ENCODE results near the gene LATS1.
"Not testable (repeated sequence)": the region's sequence is repeated elsewhere in the genome, so short reads cannot be mapped to it uniquely, and the experiment has no call there.

The LATS1 gene

GRCh38 chr6:149717588-149718458 lies at the start of gene LATS1:
LATS1 (minus strand) TSS chr6:149718101; CDS start chr6:149702126, 15,975 bp downstream.
- DNase-seq (ENCODE audit: low read depth in 3 of 3): peak; percentile 81 to 86 (median 84)

- no peak for DNase-seq (ENCODE audit: low read depth in 3 of 3)
Measured at GRCh38 chr6:149766156-149766769, 48.4 kb upstream of the LATS1 start.

- no peak for DNase-seq (ENCODE audit: low read depth in 3 of 3)
Measured at GRCh38 chr6:149763866-149764265, 46.0 kb upstream of the LATS1 start.

- no peak for DNase-seq (ENCODE audit: low read depth in 3 of 3)
Measured at GRCh38 chr6:149761438-149761837, 43.5 kb upstream of the LATS1 start.

GRCh38 chr6:149756261-149756636 lies 38.3 kb upstream of the LATS1 start:
- DNase-seq (ENCODE audit: low read depth in 3 of 3): no peak

GRCh38 chr6:149755300-149756260 lies 37.7 kb upstream of the LATS1 start:
- DNase-seq (ENCODE audit: low read depth in 3 of 3): no peak

- no peak for DNase-seq (ENCODE audit: low read depth in 3 of 3)
Measured at GRCh38 chr6:149754548-149754947, 36.6 kb upstream of the LATS1 start.

- not testable (repeated sequence) for DNase-seq (ENCODE audit: low read depth in 3 of 3)
Measured at GRCh38 chr6:149753374-149753637, 35.4 kb upstream of the LATS1 start.

- DNase-seq (ENCODE audit: low read depth in 3 of 3): no peak
Measured at GRCh38 chr6:149752600-149753373, 34.9 kb upstream of the LATS1 start.

GRCh38 chr6:149751920-149752319 lies 34.0 kb upstream of the LATS1 start:
- DNase-seq (ENCODE audit: low read depth in 3 of 3): not testable (repeated sequence)

GRCh38 chr6:149751239-149751638 lies 33.3 kb upstream of the LATS1 start:
- no peak for DNase-seq (ENCODE audit: low read depth in 3 of 3)

GRCh38 chr6:149750136-149750609 lies 32.3 kb upstream of the LATS1 start:
- DNase-seq (ENCODE audit: low read depth in 3 of 3): peak; percentile 14 to 18 (median 17)

- DNase-seq (ENCODE audit: low read depth in 3 of 3): peak; percentile 80 to 83 (median 80)
Measured at GRCh38 chr6:149749594-149750135, 31.8 kb upstream of the LATS1 start, which contains the start of gene PCMT1. PCMT1 (plus strand) TSS chr6:149749741; CDS start chr6:149749902, 161 bp downstream.

- not testable (repeated sequence) for DNase-seq (ENCODE audit: low read depth in 3 of 3)
Measured at GRCh38 chr6:149749082-149749593, 31.2 kb upstream of the LATS1 start.

GRCh38 chr6:149746147-149746946 lies 28.4 kb upstream of the LATS1 start, which contains the start of gene NUP43:
NUP43 (minus strand) TSS chr6:149746529; CDS start chr6:149746495, 34 bp downstream.
- DNase-seq (ENCODE audit: low read depth in 3 of 3): peak; percentile 81 to 85 (median 85)

GRCh38 chr6:149745252-149745651 lies 27.4 kb upstream of the LATS1 start:
- not testable (repeated sequence) for DNase-seq (ENCODE audit: low read depth in 3 of 3)

GRCh38 chr6:149734915-149735314 lies 17.0 kb upstream of the LATS1 start:
- no peak for DNase-seq (ENCODE audit: low read depth in 3 of 3)

GRCh38 chr6:149733089-149733720 lies 15.3 kb upstream of the LATS1 start:
- DNase-seq (ENCODE audit: low read depth in 3 of 3): no peak

- DNase-seq (ENCODE audit: low read depth in 3 of 3): no peak
Measured at GRCh38 chr6:149729824-149730223, 11.9 kb upstream of the LATS1 start.
